GM23338 (cell line): Measurements from ENCODE around the gene KLK1. TPM values are rescaled to one million over a fixed set of nuclear protein-coding genes. Genes with fewer than 3 reads are reported as not detected.

Experiments used
- ATAC-seq: fragments of 200-7000 bp; cut with Tn5 transposase; 3 replicates; pipeline ENCODE4 v1.9.1; 2020
- DNase-seq: peaks from one replicate; pipeline ENCODE4 v3.0.0-alpha.2; 2015; ENCODE audit warnings: low spot score
- H2AFZ ChIP-seq: fragments of 200-600 bp; sonication (generic); 2 replicates; pipeline ENCODE4 v1.8.0; 2016; ENCODE audit warnings: antibody characterized with exemption, mild to moderate bottlenecking, moderate library complexity
- H3F3A ChIP-seq: fragments of 200-600 bp; sonication (generic); replicated peaks from 2 replicates; pipeline ENCODE4 v1.8.0; 2017; ENCODE audit warnings: antibody characterized with exemption, mixed run types, low read depth
- H3K27ac ChIP-seq: fragments of 200-600 bp; sonication (generic); 2 replicates; pipeline ENCODE4 v1.6.1; 2016; ENCODE audit warnings: low read depth
- H3K27me3 ChIP-seq: fragments of 200-600 bp; sonication (generic); 2 replicates; pipeline ENCODE4 v1.8.0; 2016; ENCODE audit warnings: mild to moderate bottlenecking, mixed run types, moderate library complexity; ENCODE audit not compliant: insufficient read depth
- H3K36me3 ChIP-seq: fragments of 200-600 bp; sonication (generic); 2 replicates; pipeline ENCODE4 v1.8.0; 2016; ENCODE audit warnings: mild to moderate bottlenecking; ENCODE audit not compliant: insufficient read depth
- H3K4me1 ChIP-seq: fragments of 200-600 bp; sonication (generic); 2 replicates; pipeline ENCODE4 v1.8.0; 2016; ENCODE audit warnings: mild to moderate bottlenecking, moderate library complexity; ENCODE audit not compliant: insufficient read depth
- H3K4me2 ChIP-seq: fragments of 200-600 bp; sonication (generic); 2 replicates; pipeline ENCODE4 v1.7.1; 2017; ENCODE audit warnings: mixed run types
- H3K4me3 ChIP-seq: fragments of 200-600 bp; sonication (generic); 2 replicates; pipeline ENCODE4 v1.6.1; 2016; ENCODE audit warnings: mixed run types
- H3K79me2 ChIP-seq: fragments of 200-600 bp; sonication (generic); replicated peaks from 2 replicates; pipeline ENCODE4 v1.8.0; 2017; ENCODE audit warnings: mild to moderate bottlenecking; ENCODE audit not compliant: insufficient read depth
- H3K9me2 ChIP-seq: fragments of 200-600 bp; sonication (generic); 2 replicates; pipeline ENCODE4 v1.8.0; 2017; ENCODE audit not compliant: insufficient read depth
- H4K20me1 ChIP-seq: fragments of 200-600 bp; sonication (generic); replicated peaks from 2 replicates; pipeline ENCODE4 v1.8.0; 2017; ENCODE audit warnings: mild to moderate bottlenecking; ENCODE audit not compliant: insufficient read depth
- H3K27ac Mint-ChIP-seq: 2 replicates; pipeline ENCODE4 v1.8.0; 2020; ENCODE audit warnings: inconsistent platforms, mild to moderate bottlenecking, moderate library complexity, mixed read lengths
- H3K27me3 Mint-ChIP-seq: 3 replicates; pipeline ENCODE4 v1.8.0; 2022; ENCODE audit warnings: low read depth, mild to moderate bottlenecking, moderate library complexity, mixed read lengths, inconsistent platforms; ENCODE audit not compliant: insufficient read depth, poor library complexity
- H3K36me3 Mint-ChIP-seq: 3 replicates; pipeline ENCODE4 v1.8.0; 2021; ENCODE audit warnings: low read depth, mild to moderate bottlenecking, inconsistent platforms, moderate library complexity, mixed read lengths
- H3K4me1 Mint-ChIP-seq: 3 replicates; pipeline ENCODE4 v1.8.0; 2020; ENCODE audit warnings: mild to moderate bottlenecking, inconsistent platforms, mixed read lengths
- H3K4me3 Mint-ChIP-seq: 3 replicates; pipeline ENCODE4 v1.8.0; 2021; ENCODE audit warnings: moderate library complexity, mild to moderate bottlenecking, inconsistent platforms, mixed read lengths
- H3K9me3 Mint-ChIP-seq: 3 replicates; pipeline ENCODE4 v1.8.0; 2020; ENCODE audit warnings: moderate library complexity, mild to moderate bottlenecking, inconsistent platforms, mixed read lengths
- EZH2 ChIP-seq: fragments of 200-600 bp; sonication (generic); IDR thresholded peaks from one replicate; pipeline ENCODE4 v1.8.0; 2017; ENCODE audit warnings: antibody characterized with exemption, mild to moderate bottlenecking, low read depth; ENCODE audit not compliant: unreplicated experiment
- EZH2phosphoT487 ChIP-seq: fragments of 200-600 bp; sonication (generic); IDR thresholded peaks from one replicate; pipeline ENCODE4 v1.8.1; 2018; ENCODE audit warnings: antibody characterized with exemption; ENCODE audit not compliant: unreplicated experiment
- JUNB ChIP-seq: IDR thresholded peaks from one replicate; pipeline ENCODE4 v1.6.1; 2016; ENCODE audit warnings: antibody characterized with exemption; ENCODE audit not compliant: unreplicated experiment
- POLR2AphosphoS5 ChIP-seq: IDR thresholded peaks from 2 replicates; pipeline ENCODE4 v1.6.1; 2016; ENCODE audit warnings: antibody characterized with exemption, low read depth
- STAT1 ChIP-seq: IDR thresholded peaks from one replicate; pipeline ENCODE4 v1.6.1; 2016; ENCODE audit warnings: antibody characterized with exemption; ENCODE audit not compliant: unreplicated experiment
- ZNF114 ChIP-seq: fragments of 250-450 bp; sonication (Bioruptor Pico); IDR thresholded peaks from 2 replicates; pipeline ENCODE4 v1.5.0; 2020; ENCODE audit warnings: mild to moderate bottlenecking, moderate library complexity
- ZNF331 ChIP-seq: fragments of 250-450 bp; sonication (Bioruptor Pico); IDR thresholded peaks from 2 replicates; pipeline ENCODE4 v1.5.0; 2020; ENCODE audit warnings: low read depth, mild to moderate bottlenecking, moderate library complexity
- polyA plus RNA-seq: library from polyadenylated mRNA; unstranded; fragments of >200 nt; fragmentation: Nextera tagmentation; extraction: Ambion mirVana; gene quantifications from 2 replicates; pipeline ENCODE4 v1.2.1, GENCODE V29; 2016
- total RNA-seq: library from RNA; depleted of rRNA; stranded (reverse); fragments of >200 nt; shearing (Covaris generic); gene quantifications from 2 replicates; pipeline ENCODE4 v1.2.3, GENCODE V29; 2014
- TF ChIP-seq, protein P1 (sequence below), 2 experiments: fragments of 200-600 bp in 1 of 2; sonication (generic) in 1 of 2; conservative IDR thresholded peaks; 2 replicates each; pipeline versions ENCODE4 v1.5.1 to v1.6.1; 2016 to 2017; ENCODE audit warnings: antibody characterized with exemption in 2 of 2, low read depth in 2 of 2, mild to moderate bottlenecking in 2 of 2, moderate library complexity in 1 of 2
- TF ChIP-seq, protein P2 (sequence below): IDR thresholded peaks from 2 replicates; pipeline ENCODE4 v1.6.1; 2016; ENCODE audit warnings: antibody characterized with exemption
- TF ChIP-seq, protein P3 (sequence below): IDR thresholded peaks from one replicate; pipeline ENCODE4 v1.6.1; 2018; ENCODE audit warnings: antibody characterized with exemption; ENCODE audit not compliant: unreplicated experiment

Gene KLK1
- total and polyA plus RNA-seq, 2 experiments from 2014 or later = 0.31 to 3.0 TPM

DNA sequence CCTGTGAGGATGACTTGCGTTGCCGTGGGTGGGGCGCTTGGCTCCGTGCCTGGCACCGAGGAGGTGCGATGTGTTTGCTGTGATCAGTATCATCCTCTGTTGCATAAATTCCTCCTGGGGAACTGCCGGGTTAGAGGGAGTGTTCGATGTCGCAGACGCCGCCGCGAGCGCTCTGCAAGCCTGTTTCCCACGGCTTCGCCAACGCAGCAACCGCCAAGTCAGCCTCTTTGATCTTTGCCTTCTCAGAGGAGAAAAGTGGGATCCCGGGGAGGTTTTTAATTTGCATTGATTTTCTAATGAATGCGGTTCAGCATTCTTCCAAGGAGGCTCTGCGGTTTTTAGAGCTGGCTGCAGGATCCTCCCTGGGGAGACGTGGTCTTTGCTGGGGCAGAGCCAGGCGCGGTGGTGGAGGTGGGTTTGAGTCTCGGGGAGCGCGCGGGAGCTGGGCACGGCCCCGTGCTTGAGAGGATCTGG lies 45.7 kb downstream of the KLK1 start:
- H4K20me1 ChIP-seq = no peaks in the 10 kb centered on the region
- no peak overlapping the region for H3K27ac ChIP-seq
- H3K4me1 ChIP-seq = peaks cover 13% of the 10 kb centered on the region
- TF ChIP-seq JUNB (no peak), EZH2 (peak; percentile 38)
- ATAC-seq (peak; percentile 49; the same call in 2 of the 3 replicates), DNase-seq (peak; percentile 90)
- peaks cover 4% of the 10 kb centered on the region for H3F3A ChIP-seq
- H2AFZ ChIP-seq = no peak overlapping the region
- no peaks in the 10 kb centered on the region for H3K9me2 ChIP-seq
- H3K4me3 ChIP-seq = peak overlapping the region; percentile 37
- H3K27me3 ChIP-seq = peaks cover 76% of the 10 kb centered on the region
- no peak overlapping the region for H3K4me3 Mint-ChIP-seq
- peaks cover 13% of the 10 kb centered on the region for H3K27me3 Mint-ChIP-seq
- peaks cover 95% of the 10 kb centered on the region for H3K9me3 Mint-ChIP-seq
- H3K36me3 Mint-ChIP-seq = peaks cover 33% of the 10 kb centered on the region
- no peaks in the 10 kb centered on the region for H3K36me3 ChIP-seq
- no peaks in the 10 kb centered on the region for H3K4me1 Mint-ChIP-seq
- no peak overlapping the region for H3K27ac Mint-ChIP-seq
- no peaks in the 10 kb centered on the region for H3K79me2 ChIP-seq
- H3K4me2 ChIP-seq = peak overlapping the region; percentile 69

DNA sequence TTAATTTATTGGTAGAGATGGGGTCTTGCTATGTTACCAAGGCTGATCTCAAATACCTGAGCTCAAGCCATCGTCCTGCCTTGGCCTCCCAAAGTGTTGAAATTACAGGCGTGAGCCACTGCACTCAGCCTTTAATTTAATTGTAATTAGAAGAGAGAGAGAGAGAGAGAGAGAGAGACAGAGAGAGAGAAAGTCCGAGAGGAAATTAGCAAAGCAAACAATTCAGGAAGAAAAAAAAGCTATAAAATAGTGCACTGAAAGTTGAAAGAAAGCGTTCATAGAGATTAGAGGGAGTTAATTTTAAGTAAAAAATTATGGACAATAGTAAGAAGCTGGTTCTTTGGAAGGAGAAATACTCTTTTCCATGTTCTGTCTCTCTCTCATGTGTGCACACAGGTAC lies 46.3 kb downstream of the KLK1 start:
- H3K27ac ChIP-seq = no peak overlapping the region
- ATAC-seq (no peak), DNase-seq (no peak)
- H3K4me2 ChIP-seq = peak overlapping the region; percentile 69
- H3F3A ChIP-seq = peaks cover 4% of the 10 kb centered on the region
- no peaks in the 10 kb centered on the region for H3K9me2 ChIP-seq
- Mint-ChIP-seq H3K36me3 (peaks cover 33% of the 10 kb centered on the region), H3K27ac (no peak overlapping the region), H3K4me1 (no peaks in the 10 kb centered on the region), H3K9me3 (peaks cover 97% of the 10 kb centered on the region), H3K27me3 (peaks cover 10% of the 10 kb centered on the region), H3K4me3 (no peak overlapping the region)
- H3K27me3 ChIP-seq = peaks cover 76% of the 10 kb centered on the region
- H3K79me2 ChIP-seq = no peaks in the 10 kb centered on the region
- no peak overlapping the region for H2AFZ ChIP-seq
- H4K20me1 ChIP-seq = no peaks in the 10 kb centered on the region
- peak overlapping the region; percentile 37 for H3K4me3 ChIP-seq
- H3K36me3 ChIP-seq = no peaks in the 10 kb centered on the region
- peaks cover 13% of the 10 kb centered on the region for H3K4me1 ChIP-seq
- TF ChIP-seq, protein P1, sequence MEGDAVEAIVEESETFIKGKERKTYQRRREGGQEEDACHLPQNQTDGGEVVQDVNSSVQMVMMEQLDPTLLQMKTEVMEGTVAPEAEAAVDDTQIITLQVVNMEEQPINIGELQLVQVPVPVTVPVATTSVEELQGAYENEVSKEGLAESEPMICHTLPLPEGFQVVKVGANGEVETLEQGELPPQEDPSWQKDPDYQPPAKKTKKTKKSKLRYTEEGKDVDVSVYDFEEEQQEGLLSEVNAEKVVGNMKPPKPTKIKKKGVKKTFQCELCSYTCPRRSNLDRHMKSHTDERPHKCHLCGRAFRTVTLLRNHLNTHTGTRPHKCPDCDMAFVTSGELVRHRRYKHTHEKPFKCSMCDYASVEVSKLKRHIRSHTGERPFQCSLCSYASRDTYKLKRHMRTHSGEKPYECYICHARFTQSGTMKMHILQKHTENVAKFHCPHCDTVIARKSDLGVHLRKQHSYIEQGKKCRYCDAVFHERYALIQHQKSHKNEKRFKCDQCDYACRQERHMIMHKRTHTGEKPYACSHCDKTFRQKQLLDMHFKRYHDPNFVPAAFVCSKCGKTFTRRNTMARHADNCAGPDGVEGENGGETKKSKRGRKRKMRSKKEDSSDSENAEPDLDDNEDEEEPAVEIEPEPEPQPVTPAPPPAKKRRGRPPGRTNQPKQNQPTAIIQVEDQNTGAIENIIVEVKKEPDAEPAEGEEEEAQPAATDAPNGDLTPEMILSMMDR (conservative IDR thresholded peaks at IDR 0.05; ENCODE audit: low read depth in 2 of 2) = no peak
- TF ChIP-seq ZNF114 (CRISPR knock-in tag) (no peak), EZH2phosphoT487 (no peak), STAT1 (no peak), POLR2AphosphoS5 (no peak), ZNF331 (CRISPR knock-in tag) (no peak)
- TF ChIP-seq, protein P2, sequence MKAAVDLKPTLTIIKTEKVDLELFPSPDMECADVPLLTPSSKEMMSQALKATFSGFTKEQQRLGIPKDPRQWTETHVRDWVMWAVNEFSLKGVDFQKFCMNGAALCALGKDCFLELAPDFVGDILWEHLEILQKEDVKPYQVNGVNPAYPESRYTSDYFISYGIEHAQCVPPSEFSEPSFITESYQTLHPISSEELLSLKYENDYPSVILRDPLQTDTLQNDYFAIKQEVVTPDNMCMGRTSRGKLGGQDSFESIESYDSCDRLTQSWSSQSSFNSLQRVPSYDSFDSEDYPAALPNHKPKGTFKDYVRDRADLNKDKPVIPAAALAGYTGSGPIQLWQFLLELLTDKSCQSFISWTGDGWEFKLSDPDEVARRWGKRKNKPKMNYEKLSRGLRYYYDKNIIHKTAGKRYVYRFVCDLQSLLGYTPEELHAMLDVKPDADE = no peak
- TF ChIP-seq, protein P3, sequence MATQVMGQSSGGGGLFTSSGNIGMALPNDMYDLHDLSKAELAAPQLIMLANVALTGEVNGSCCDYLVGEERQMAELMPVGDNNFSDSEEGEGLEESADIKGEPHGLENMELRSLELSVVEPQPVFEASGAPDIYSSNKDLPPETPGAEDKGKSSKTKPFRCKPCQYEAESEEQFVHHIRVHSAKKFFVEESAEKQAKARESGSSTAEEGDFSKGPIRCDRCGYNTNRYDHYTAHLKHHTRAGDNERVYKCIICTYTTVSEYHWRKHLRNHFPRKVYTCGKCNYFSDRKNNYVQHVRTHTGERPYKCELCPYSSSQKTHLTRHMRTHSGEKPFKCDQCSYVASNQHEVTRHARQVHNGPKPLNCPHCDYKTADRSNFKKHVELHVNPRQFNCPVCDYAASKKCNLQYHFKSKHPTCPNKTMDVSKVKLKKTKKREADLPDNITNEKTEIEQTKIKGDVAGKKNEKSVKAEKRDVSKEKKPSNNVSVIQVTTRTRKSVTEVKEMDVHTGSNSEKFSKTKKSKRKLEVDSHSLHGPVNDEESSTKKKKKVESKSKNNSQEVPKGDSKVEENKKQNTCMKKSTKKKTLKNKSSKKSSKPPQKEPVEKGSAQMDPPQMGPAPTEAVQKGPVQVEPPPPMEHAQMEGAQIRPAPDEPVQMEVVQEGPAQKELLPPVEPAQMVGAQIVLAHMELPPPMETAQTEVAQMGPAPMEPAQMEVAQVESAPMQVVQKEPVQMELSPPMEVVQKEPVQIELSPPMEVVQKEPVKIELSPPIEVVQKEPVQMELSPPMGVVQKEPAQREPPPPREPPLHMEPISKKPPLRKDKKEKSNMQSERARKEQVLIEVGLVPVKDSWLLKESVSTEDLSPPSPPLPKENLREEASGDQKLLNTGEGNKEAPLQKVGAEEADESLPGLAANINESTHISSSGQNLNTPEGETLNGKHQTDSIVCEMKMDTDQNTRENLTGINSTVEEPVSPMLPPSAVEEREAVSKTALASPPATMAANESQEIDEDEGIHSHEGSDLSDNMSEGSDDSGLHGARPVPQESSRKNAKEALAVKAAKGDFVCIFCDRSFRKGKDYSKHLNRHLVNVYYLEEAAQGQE = no peak
